Prostate gland (tissue), 2 donors: ENCODE data around the gene TMEM51. TPM values are rescaled to one million over a fixed set of nuclear protein-coding genes. Genes with fewer than 3 reads are reported as not detected.

Source experiments
- DNase-seq: peaks from one replicate; pipeline ENCODE4 v3.0.0-alpha.2; 2019; ENCODE audit warnings: low spot score
- H3K27ac ChIP-seq, 2 donors: fragments of 200-600 bp; sonication (generic); 2 replicates each; pipeline ENCODE4 v1.5.1; 2017 to 2019
- H3K27me3 ChIP-seq: fragments of 200-600 bp; sonication (generic); replicated peaks from 2 replicates; pipeline ENCODE4 v1.5.1; 2019; ENCODE audit not compliant: insufficient read depth
- H3K36me3 ChIP-seq, 2 donors: fragments of 200-600 bp; sonication (generic); 1 replicate in 1 of 2; 2 replicates in 1 of 2; pipeline versions ENCODE4 v1.5.1 to v1.8.1; 2017 to 2019
- H3K4me1 ChIP-seq: fragments of 200-600 bp; sonication (generic); replicated peaks from 2 replicates; pipeline ENCODE4 v1.5.1; 2019
- H3K4me3 ChIP-seq, 2 donors: fragments of 200-600 bp; sonication (generic); 2 replicates each; pipeline ENCODE4 v1.5.1; 2017 to 2019
- H3K9me3 ChIP-seq: fragments of 200-600 bp; sonication (generic); 2 replicates; pipeline ENCODE4 v1.5.1; 2017
- POLR2A ChIP-seq: fragments of 450-650 bp; IDR thresholded peaks from one replicate; pipeline ENCODE4 v1.6.1; 2016; ENCODE audit warnings: antibody characterized with exemption, mild to moderate bottlenecking
- POLR2AphosphoS5 ChIP-seq: sonication (generic); formaldehyde crosslinking; IDR thresholded peaks from one replicate; pipeline ENCODE4 v1.6.1; 2017; ENCODE audit warnings: antibody characterized with exemption
- WGBS: methylation state at CpG from one replicate; pipeline ENCODE4 v1.1.5; 2018; 5-methylcytosine and 5-hydroxymethylcytosine counted together
- intact Hi-C: fragments of 100-400 bp; cut with DNase I; formaldehyde crosslinking; loops from one replicate; pipeline ENCODE4 v1.14.2; 2022
- total RNA-seq, 2 donors: library from RNA; depleted of rRNA; stranded (reverse); fragments of >200 nt; gene quantifications; one replicate each; pipeline ENCODE4 v1.1.0, GENCODE V29; 2016
- TF ChIP-seq, protein P1 (sequence below), 4 experiments: fragments of 200-600 bp in 2 of 4; fragments of 450-650 bp in 2 of 4; sonication (generic) in 2 of 4; IDR thresholded peaks; 1 replicate in 3 of 4; 2 replicates in 1 of 4; pipeline ENCODE4 v1.5.1; 2016 to 2019; ENCODE audit warnings: antibody characterized with exemption in 4 of 4, mild to moderate bottlenecking in 2 of 4, moderate library complexity in 2 of 4

The TMEM51 gene
- total RNA-seq, 2 donors from 2014 or later = 9.8 to 17.6 TPM

DNA sequence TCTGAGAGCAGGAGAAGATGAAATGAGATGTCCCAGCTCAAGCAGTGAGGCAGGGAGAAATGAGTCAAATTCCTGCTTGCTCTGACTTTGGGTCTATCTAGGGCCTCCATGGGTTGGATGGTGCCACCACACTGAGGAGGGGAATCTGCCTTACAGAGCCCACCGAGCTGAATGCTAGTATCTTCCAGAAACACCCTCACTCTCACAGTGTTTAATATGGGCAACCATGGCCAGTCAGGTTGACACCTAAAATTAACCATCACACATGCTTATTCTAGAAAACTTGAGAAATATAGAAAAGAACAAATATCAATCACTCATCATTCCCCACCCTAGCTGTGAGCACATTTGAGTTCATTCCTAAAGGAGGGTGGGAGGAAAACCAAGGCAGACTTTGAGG lies 64.1 kb downstream of the TMEM51 start:
- no peaks in the 10 kb centered on the region for H3K9me3 ChIP-seq
- no peak for TF ChIP-seq POLR2A
- H3K27ac ChIP-seq = no peak overlapping the region
- no peak overlapping the region for H3K4me3 ChIP-seq
- no peaks in the 10 kb centered on the region for H3K4me1 ChIP-seq
- DNase-seq = no peak
- 92% methylated on average over 1 of the region's 1 CpG for WGBS
- intact Hi-C loops = no loop called here
- H3K36me3 ChIP-seq = peaks cover 0 to 3% of the 10 kb centered on the region in 2 donors
- H3K27me3 ChIP-seq = no peaks in the 10 kb centered on the region

DNA sequence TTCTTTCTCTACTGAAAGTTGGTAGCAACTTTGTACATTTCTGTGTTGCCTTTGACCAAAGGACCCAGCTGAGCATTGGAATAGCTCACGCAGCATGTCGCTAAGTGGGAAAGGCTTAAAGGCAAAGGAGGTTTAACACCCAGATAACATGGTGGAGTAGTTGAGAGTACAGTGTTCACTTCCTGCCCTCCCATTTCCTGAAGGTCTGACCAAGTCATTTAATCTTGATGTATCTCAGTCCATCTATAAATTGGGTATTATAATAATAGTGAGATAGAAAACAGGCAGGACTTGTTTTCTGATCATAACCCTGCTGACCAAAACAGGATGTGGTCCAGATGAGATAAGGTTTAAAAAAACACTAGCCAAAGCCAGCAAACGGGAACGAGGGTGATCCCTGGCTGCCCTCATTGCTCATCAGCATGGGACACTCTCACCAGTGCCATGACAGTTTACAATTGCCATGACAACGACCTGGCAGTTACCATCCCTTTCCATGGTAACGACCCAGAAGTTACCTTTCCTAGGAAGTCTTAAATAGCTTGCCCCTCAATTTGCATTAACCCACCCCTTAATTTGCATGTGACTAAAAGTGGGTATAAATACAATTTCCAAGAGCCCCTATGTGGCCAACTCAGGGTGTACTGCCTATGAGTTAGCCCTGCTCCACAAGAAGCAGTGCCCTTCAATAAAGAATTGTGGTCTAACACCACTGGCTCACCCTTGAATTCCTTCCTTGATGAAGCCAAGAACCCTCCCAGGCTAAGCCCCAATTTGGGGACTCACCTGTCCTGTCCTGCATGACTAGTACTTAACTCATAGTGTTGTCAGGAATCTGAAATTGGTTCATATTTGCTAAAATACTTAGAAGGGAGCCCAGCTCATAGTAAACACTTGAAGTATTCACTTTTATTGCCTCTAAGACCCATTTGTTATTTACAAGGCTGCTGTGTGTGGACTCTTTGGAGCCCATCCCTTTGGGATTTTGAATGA lies 65.0 kb downstream of the TMEM51 start:
- Histone ChIP-seq H3K4me1 (no peaks in the 10 kb centered on the region), H3K9me3 (no peaks in the 10 kb centered on the region), H3K27ac (no peak overlapping the region), H3K27me3 (no peaks in the 10 kb centered on the region), H3K4me3 (no peak overlapping the region), H3K36me3 (peaks cover 0 to 3% of the 10 kb centered on the region in 2 donors)
- TF ChIP-seq POLR2A (no peak), POLR2AphosphoS5 (no peak)
- TF ChIP-seq, protein P1, sequence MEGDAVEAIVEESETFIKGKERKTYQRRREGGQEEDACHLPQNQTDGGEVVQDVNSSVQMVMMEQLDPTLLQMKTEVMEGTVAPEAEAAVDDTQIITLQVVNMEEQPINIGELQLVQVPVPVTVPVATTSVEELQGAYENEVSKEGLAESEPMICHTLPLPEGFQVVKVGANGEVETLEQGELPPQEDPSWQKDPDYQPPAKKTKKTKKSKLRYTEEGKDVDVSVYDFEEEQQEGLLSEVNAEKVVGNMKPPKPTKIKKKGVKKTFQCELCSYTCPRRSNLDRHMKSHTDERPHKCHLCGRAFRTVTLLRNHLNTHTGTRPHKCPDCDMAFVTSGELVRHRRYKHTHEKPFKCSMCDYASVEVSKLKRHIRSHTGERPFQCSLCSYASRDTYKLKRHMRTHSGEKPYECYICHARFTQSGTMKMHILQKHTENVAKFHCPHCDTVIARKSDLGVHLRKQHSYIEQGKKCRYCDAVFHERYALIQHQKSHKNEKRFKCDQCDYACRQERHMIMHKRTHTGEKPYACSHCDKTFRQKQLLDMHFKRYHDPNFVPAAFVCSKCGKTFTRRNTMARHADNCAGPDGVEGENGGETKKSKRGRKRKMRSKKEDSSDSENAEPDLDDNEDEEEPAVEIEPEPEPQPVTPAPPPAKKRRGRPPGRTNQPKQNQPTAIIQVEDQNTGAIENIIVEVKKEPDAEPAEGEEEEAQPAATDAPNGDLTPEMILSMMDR (IDR thresholded peaks at IDR 0.05) = no peak
- intact Hi-C loops = no loop called here
- DNase-seq = no peak
- 73% methylated on average over 6 of the region's 6 CpGs for WGBS

DNA sequence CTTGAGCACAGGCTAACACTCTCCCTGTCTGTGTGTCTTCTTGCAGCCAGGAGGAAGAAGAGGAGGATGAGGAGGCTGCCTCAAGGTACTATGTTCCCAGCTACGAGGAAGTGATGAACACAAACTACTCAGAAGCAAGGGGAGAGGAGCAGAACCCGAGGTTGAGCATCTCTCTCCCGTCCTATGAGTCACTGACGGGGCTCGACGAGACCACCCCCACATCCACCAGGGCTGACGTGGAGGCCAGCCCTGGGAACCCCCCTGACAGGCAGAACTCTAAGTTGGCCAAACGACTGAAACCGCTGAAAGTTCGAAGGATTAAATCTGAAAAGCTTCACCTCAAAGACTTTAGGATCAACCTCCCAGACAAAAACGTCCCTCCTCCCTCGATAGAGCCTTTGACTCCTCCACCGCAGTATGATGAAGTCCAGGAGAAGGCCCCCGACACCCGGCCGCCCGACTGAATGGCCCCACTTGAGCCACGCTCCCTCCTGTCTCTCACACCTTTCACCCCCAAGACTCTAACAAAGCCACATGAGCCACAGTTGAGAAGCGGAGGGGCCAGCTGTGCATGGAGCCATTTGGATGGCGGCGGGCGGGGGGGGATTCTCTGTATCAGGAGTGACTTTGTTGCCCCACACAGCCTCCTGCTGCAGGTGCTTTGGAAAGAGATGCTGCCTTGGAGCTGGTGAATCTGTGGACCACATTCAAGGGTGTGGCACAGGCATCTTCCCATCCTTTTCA lies 65.9 kb downstream of the TMEM51 start:
- Histone ChIP-seq H3K4me3 (no peak overlapping the region), H3K9me3 (no peaks in the 10 kb centered on the region), H3K27ac (no peak overlapping the region), H3K36me3 (peaks cover 0 to 3% of the 10 kb centered on the region in 2 donors), H3K4me1 (no peaks in the 10 kb centered on the region), H3K27me3 (no peaks in the 10 kb centered on the region)
- intact Hi-C loops = no loop called here
- WGBS = 91% methylated on average over 22 of the region's 22 CpGs
- no peak for DNase-seq
- TF ChIP-seq POLR2AphosphoS5 (no peak), POLR2A (no peak)
- TF ChIP-seq, protein P1 (IDR thresholded peaks at IDR 0.05) = no peak

DNA sequence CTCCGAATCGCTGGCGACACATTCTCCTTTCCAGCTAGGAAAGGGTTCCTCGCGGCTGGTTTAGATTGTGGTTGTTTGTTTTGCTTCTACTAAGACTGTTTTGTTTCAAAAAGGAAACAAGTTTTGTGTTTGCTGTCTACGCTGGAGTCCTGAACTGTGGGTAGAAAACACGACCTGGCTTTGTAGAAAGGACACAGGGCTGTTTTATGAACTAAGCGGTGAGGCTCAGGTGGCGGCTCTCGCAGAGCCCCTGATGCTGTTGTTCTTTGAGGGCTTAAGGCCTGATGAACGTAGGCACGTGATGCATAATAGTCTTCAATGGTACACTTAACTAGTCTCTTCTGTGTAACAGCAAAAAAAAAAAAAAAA lies 66.5 kb downstream of the TMEM51 start:
- intact Hi-C loops = no loop called here
- H3K36me3 ChIP-seq = peaks cover 0 to 3% of the 10 kb centered on the region in 2 donors
- H3K27ac ChIP-seq = no peak overlapping the region
- DNase-seq = no peak
- WGBS = 93% methylated on average over 12 of the region's 12 CpGs
- TF ChIP-seq POLR2A (no peak), POLR2AphosphoS5 (no peak)
- TF ChIP-seq, protein P1 (IDR thresholded peaks at IDR 0.05) = no peak
- no peaks in the 10 kb centered on the region for H3K27me3 ChIP-seq
- no peaks in the 10 kb centered on the region for H3K9me3 ChIP-seq
- no peak overlapping the region for H3K4me3 ChIP-seq
- no peaks in the 10 kb centered on the region for H3K4me1 ChIP-seq

DNA sequence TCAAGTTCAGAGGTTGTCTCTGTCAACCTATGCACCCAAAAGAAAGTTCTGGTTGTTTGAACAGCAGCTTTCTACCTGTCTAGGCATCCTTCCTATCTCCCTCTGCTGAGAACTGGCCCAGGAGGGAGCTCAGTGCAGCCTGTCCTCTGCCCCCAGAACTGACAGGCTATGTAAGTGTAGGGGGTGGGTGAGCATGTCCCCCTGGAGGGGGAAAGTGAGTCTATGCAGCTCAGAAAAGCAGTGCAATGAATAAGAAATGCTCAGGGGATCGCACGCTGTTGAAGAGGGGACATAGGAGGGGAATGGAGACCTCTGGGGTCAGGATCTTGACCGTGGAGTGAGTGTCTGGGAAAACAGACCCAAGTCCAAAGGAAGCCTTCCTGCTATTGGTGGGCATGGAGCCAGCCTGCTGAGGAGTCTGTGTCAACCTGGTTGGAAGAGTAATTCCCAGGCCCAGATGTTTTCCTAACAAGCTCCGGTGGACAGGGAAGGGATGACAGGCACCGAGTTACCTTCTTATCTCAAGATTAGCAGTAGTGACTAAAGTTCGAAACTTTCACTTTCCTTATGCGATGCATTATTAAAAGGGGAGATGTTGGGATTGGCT lies 67.4 kb downstream of the TMEM51 start:
- TF ChIP-seq, protein P1 (IDR thresholded peaks at IDR 0.05) = no peak
- TF ChIP-seq POLR2A = no peak
- TF ChIP-seq POLR2AphosphoS5 = no peak
- H3K4me1 ChIP-seq = no peaks in the 10 kb centered on the region
- no peak overlapping the region for H3K27ac ChIP-seq
- no peaks in the 10 kb centered on the region for H3K9me3 ChIP-seq
- peaks cover 0 to 3% of the 10 kb centered on the region in 2 donors for H3K36me3 ChIP-seq
- no peak overlapping the region for H3K4me3 ChIP-seq
- 85% methylated on average over 7 of the region's 7 CpGs for WGBS
- intact Hi-C loops = no loop called here
- no peaks in the 10 kb centered on the region for H3K27me3 ChIP-seq
- DNase-seq = no peak
